IMR-90 (cell line): ENCODE results near the gene ZDHHC8. TPM values are rescaled to one million over a fixed set of nuclear protein-coding genes. Genes with fewer than 3 reads are reported as not detected.

Experiments used
- ATAC-seq: fragments of 200-7000 bp; cut with Tn5 transposase; 2 replicates; pipeline ENCODE4 v1.9.1; 2020; ENCODE audit warnings: low read depth, mild to moderate bottlenecking, moderate library complexity
- BruUV-seq: library from RNA; stranded (reverse); fragments of 400-500 nt; replicated peaks from 2 replicates; lab custom pipeline; 2021; lab: Mats Ljungman, UMichigan
- CTCF ChIA-PET: fragments of 300-600 bp; formaldehyde crosslinking; extraction: SDS; loops from one replicate; lab custom pipeline; 2021; ENCODE audit warnings: antibody characterized with exemption; lab: Yijun Ruan, JAX
- POLR2A ChIA-PET: fragments of 300-600 bp; sonication (Branson Sonifier 250); formaldehyde crosslinking; loops from one replicate; lab custom pipeline; 2022; ENCODE audit warnings: antibody characterized with exemption; ENCODE audit not compliant: unreplicated experiment; lab: Charles Lee
- DNase-seq: peaks from one replicate; pipeline ENCODE4 v3.0.0; 2013
- H2AFZ ChIP-seq: replicated peaks from 2 replicates; pipeline ENCODE3; 2013; ENCODE audit warnings: low read length, mild to moderate bottlenecking; ENCODE audit not compliant: poor library complexity
- H2AK5ac ChIP-seq: 2 replicates; pipeline ENCODE4 v1.6.1; 2013; ENCODE audit warnings: low read depth, low read length, inconsistent platforms
- H2AK9ac ChIP-seq: replicated peaks from 2 replicates; pipeline ENCODE3; 2013; ENCODE audit warnings: mild to moderate bottlenecking, low read depth, low read length, moderate library complexity; ENCODE audit not compliant: poor library complexity
- H2BK120ac ChIP-seq: 2 replicates; pipeline ENCODE4 v1.6.1; 2013; ENCODE audit warnings: low read depth, low read length, inconsistent platforms
- H2BK15ac ChIP-seq: 3 replicates; pipeline ENCODE4 v1.6.1; 2013; ENCODE audit warnings: low read depth, low read length, inconsistent platforms
- H2BK20ac ChIP-seq: 2 replicates; pipeline ENCODE4 v1.6.1; 2013; ENCODE audit warnings: low read depth, mild to moderate bottlenecking, inconsistent platforms, low read length, moderate library complexity
- H2BK5ac ChIP-seq: 2 replicates; pipeline ENCODE4 v1.6.1; 2013; ENCODE audit warnings: mild to moderate bottlenecking, low read depth, low read length, inconsistent platforms; ENCODE audit not compliant: poor library complexity, severe bottlenecking
- H3K14ac ChIP-seq: replicated peaks from 2 replicates; pipeline ENCODE4 v1.6.1; 2013; ENCODE audit warnings: low read depth, low read length, inconsistent platforms
- H3K18ac ChIP-seq: 2 replicates; pipeline ENCODE4 v1.6.1; 2013; ENCODE audit warnings: low read depth, low read length, control low read depth
- H3K23ac ChIP-seq: 2 replicates; pipeline ENCODE4 v1.6.1; 2013; ENCODE audit warnings: low read depth, low read length, inconsistent platforms
- H3K27ac ChIP-seq: 2 replicates; pipeline ENCODE4 v1.5.1; 2013; ENCODE audit warnings: mild to moderate bottlenecking, control low read depth, low read length; ENCODE audit not compliant: insufficient read depth
- H3K27me3 ChIP-seq: 2 replicates; pipeline ENCODE4 v1.6.1; 2013; ENCODE audit warnings: low read length; ENCODE audit not compliant: control insufficient read depth, insufficient read depth
- H3K36me3 ChIP-seq: 2 replicates; pipeline ENCODE4 v1.6.1; 2013; ENCODE audit warnings: low read length, mixed read lengths; ENCODE audit not compliant: control insufficient read depth, insufficient read depth
- H3K4ac ChIP-seq: 2 replicates; pipeline ENCODE4 v1.6.1; 2013; ENCODE audit warnings: low read depth, low read length, inconsistent platforms
- H3K4me1 ChIP-seq: 2 replicates; pipeline ENCODE4 v1.6.1; 2013; ENCODE audit warnings: low read length, mixed read lengths; ENCODE audit not compliant: control insufficient read depth, insufficient read depth
- H3K4me2 ChIP-seq: 2 replicates; pipeline ENCODE4 v1.6.1; 2013; ENCODE audit warnings: low read depth, mild to moderate bottlenecking, control low read depth, low read length, moderate library complexity
- H3K4me3 ChIP-seq: 2 replicates; pipeline ENCODE4 v1.5.1; 2013; ENCODE audit warnings: low read depth, mild to moderate bottlenecking, control low read depth, low read length, moderate library complexity; ENCODE audit not compliant: insufficient read depth
- H3K56ac ChIP-seq: 2 replicates; pipeline ENCODE4 v1.6.1; 2013; ENCODE audit warnings: low read length, inconsistent platforms; ENCODE audit not compliant: insufficient read depth; ENCODE audit errors: extremely low read depth
- H3K79me1 ChIP-seq, 2 experiments: 2 replicates each; pipeline ENCODE4 v1.6.1; 2013; ENCODE audit warnings: low read length in 2 of 2, inconsistent platforms in 1 of 2, low read depth in 1 of 2
- H3K9ac ChIP-seq: 2 replicates; pipeline ENCODE4 v1.6.1; 2013; ENCODE audit warnings: low read depth, low read length, control low read depth
- H3K9me1 ChIP-seq: 2 replicates; pipeline ENCODE4 v1.6.1; 2013; ENCODE audit warnings: low read length, inconsistent platforms; ENCODE audit not compliant: insufficient read depth
- H3K9me3 ChIP-seq: 2 replicates; pipeline ENCODE4 v1.6.1; 2013; ENCODE audit warnings: low read length; ENCODE audit not compliant: control insufficient read depth, insufficient read depth
- H4K20me1 ChIP-seq: 2 replicates; pipeline ENCODE4 v1.6.1; 2013; ENCODE audit warnings: low read length, inconsistent platforms; ENCODE audit not compliant: insufficient read depth
- H4K5ac ChIP-seq: 2 replicates; pipeline ENCODE4 v1.6.1; 2013; ENCODE audit warnings: mild to moderate bottlenecking, low read depth, low read length, control low read depth
- H4K8ac ChIP-seq, 2 experiments: 2 replicates each; pipeline ENCODE4 v1.6.1; 2013; ENCODE audit warnings: low read depth in 2 of 2, low read length in 2 of 2, control low read depth in 1 of 2, inconsistent platforms in 1 of 2
- H4K91ac ChIP-seq: 2 replicates; pipeline ENCODE4 v1.6.1; 2013; ENCODE audit warnings: low read depth, low read length, inconsistent platforms; ENCODE audit not compliant: insufficient read depth
- BHLHE40 ChIP-seq: fragments of 150-350 bp; IDR thresholded peaks from 2 replicates; pipeline ENCODE4 v1.6.1; 2016; ENCODE audit warnings: mild to moderate bottlenecking, low read depth, low read length
- CEBPB ChIP-seq: IDR thresholded peaks from 2 replicates; pipeline ENCODE4 v1.6.1; 2012; ENCODE audit warnings: low read depth, low read length, improper control_type of control experiment
- CHD1 ChIP-seq: IDR thresholded peaks from 2 replicates; pipeline ENCODE4 v1.6.1; 2012; ENCODE audit warnings: low read depth, low read length, improper control_type of control experiment
- MAFK ChIP-seq: IDR thresholded peaks from 2 replicates; pipeline ENCODE4 v1.6.1; 2012; ENCODE audit warnings: low read depth, low read length, improper control_type of control experiment
- MAZ ChIP-seq: IDR thresholded peaks from 2 replicates; pipeline ENCODE4 v1.6.1; 2012; ENCODE audit warnings: low read depth, mild to moderate bottlenecking, low read length, improper control_type of control experiment, moderate library complexity, borderline replicate concordance
- MXI1 ChIP-seq: IDR thresholded peaks from 2 replicates; pipeline ENCODE4 v1.6.1; 2012; ENCODE audit warnings: low read depth, mild to moderate bottlenecking, low read length, moderate library complexity, borderline replicate concordance
- NFE2L2 ChIP-seq: fragments of 150-350 bp; IDR thresholded peaks from 2 replicates; pipeline ENCODE4 v1.6.1; 2016; ENCODE audit warnings: low read depth, mild to moderate bottlenecking, low read length
- RAD21 ChIP-seq: IDR thresholded peaks from 2 replicates; pipeline ENCODE4 v1.6.1; 2012; ENCODE audit warnings: low read length, improper control_type of control experiment
- RCOR1 ChIP-seq: IDR thresholded peaks from 2 replicates; pipeline ENCODE4 v1.6.1; 2012; ENCODE audit warnings: mild to moderate bottlenecking, low read length, improper control_type of control experiment; ENCODE audit not compliant: insufficient replicate concordance
- WGBS, 2 experiments: methylation state at CpG; one replicate each; pipeline versions ENCODE4 v1.1.5 to v1.1.7; 2013; ENCODE audit warnings: missing lambda C conversion rate in 2 of 2; ENCODE audit not compliant: insufficient read length in 1 of 2; ENCODE audit errors: extremely low coverage in 2 of 2; 5-methylcytosine and 5-hydroxymethylcytosine counted together
- dilution Hi-C: fragments of 300-500 bp; cut with HindIII; formaldehyde crosslinking; loops from one replicate; pipeline ENCODE4 v1.14.3; 2018; ENCODE audit warnings: low sequenced_read_pairs; ENCODE audit not compliant: unreplicated experiment
- in situ Hi-C: fragments of 300-500 bp; cut with MboI; formaldehyde crosslinking; loops from 3 replicates; pipeline ENCODE4 v1.14.3; 2019; ENCODE audit warnings: low sequenced_read_pairs, inconsistent platforms, mixed read lengths
- intact Hi-C: fragments of 100-400 bp; cut with micrococcal nuclease; formaldehyde crosslinking; loops from 2 replicates; pipeline ENCODE4 v1.10.0; 2022
- polyA plus RNA-seq, 3 experiments: library from polyadenylated mRNA; depleted of rRNA; stranded (reverse); fragments of >200 nt; gene quantifications; 2 replicates each; pipeline ENCODE4 v1.2.3, GENCODE V29; 2012; ENCODE audit warnings: low replicate concordance in 1 of 3
- total RNA-seq: library from RNA; depleted of rRNA; stranded (reverse); fragments of >200 nt; gene quantifications from 2 replicates; pipeline ENCODE4 v1.2.3, GENCODE V29; 2012
- TF ChIP-seq, protein P1 (sequence below): conservative IDR thresholded peaks from 2 replicates; pipeline ENCODE4 v1.5.1; 2012; ENCODE audit warnings: mild to moderate bottlenecking, low read depth, low read length, improper control_type of control experiment
- TF ChIP-seq, protein P2 (sequence below): fragments of 150-350 bp; IDR thresholded peaks from 2 replicates; pipeline ENCODE4 v1.6.1; 2016; ENCODE audit warnings: low read depth, mild to moderate bottlenecking, low read length, moderate library complexity, borderline replicate concordance

The ZDHHC8 gene
- total and polyA plus RNA-seq, 2 of the 4 experiments (the other 2 are of a cell fraction), result 2.5 to 72.6 TPM

- intact Hi-C loops (no loop called here), in situ Hi-C loops (no loop called here), dilution Hi-C loops (no loop called here)
- ATAC-seq, result no peak
- no peak overlapping the region for H4K8ac ChIP-seq
- CTCF ChIA-PET, result no interaction called here
- no peaks in the 10 kb centered on the region for H3K4me1 ChIP-seq
- H4K20me1 ChIP-seq, result no peaks in the 10 kb centered on the region
- no peak overlapping the region for H2AFZ ChIP-seq
- H2BK15ac ChIP-seq, result no peak overlapping the region
- no peak overlapping the region for H3K9ac ChIP-seq
- H3K4me3 ChIP-seq, result no peak overlapping the region
- H4K5ac ChIP-seq, result no peak overlapping the region
- 78% methylated on average over 4 of the region's 9 CpGs; no CpG with 5 or more reads in 1 of the 2 experiments for WGBS, 2 experiments
- H3K23ac ChIP-seq, result no peak overlapping the region
- H3K36me3 ChIP-seq, result no peaks in the 10 kb centered on the region
- H2BK5ac ChIP-seq, result no peak overlapping the region
- no peak overlapping the region for H3K18ac ChIP-seq
- POLR2A ChIA-PET, result no interaction called here
- H3K4ac ChIP-seq, result no peak overlapping the region
- DNase-seq, result no peak
- H3K56ac ChIP-seq, result no peak overlapping the region
- no peaks in the 10 kb centered on the region for H3K79me1 ChIP-seq
- TF ChIP-seq NFE2L2 (no peak), CHD1 (no peak), MAFK (no peak), RCOR1 (no peak), RAD21 (no peak), MAZ (no peak), CEBPB (no peak), BHLHE40 (no peak), MXI1 (no peak)
- TF ChIP-seq, protein P1, sequence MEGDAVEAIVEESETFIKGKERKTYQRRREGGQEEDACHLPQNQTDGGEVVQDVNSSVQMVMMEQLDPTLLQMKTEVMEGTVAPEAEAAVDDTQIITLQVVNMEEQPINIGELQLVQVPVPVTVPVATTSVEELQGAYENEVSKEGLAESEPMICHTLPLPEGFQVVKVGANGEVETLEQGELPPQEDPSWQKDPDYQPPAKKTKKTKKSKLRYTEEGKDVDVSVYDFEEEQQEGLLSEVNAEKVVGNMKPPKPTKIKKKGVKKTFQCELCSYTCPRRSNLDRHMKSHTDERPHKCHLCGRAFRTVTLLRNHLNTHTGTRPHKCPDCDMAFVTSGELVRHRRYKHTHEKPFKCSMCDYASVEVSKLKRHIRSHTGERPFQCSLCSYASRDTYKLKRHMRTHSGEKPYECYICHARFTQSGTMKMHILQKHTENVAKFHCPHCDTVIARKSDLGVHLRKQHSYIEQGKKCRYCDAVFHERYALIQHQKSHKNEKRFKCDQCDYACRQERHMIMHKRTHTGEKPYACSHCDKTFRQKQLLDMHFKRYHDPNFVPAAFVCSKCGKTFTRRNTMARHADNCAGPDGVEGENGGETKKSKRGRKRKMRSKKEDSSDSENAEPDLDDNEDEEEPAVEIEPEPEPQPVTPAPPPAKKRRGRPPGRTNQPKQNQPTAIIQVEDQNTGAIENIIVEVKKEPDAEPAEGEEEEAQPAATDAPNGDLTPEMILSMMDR, result no peak
- TF ChIP-seq, protein P2, sequence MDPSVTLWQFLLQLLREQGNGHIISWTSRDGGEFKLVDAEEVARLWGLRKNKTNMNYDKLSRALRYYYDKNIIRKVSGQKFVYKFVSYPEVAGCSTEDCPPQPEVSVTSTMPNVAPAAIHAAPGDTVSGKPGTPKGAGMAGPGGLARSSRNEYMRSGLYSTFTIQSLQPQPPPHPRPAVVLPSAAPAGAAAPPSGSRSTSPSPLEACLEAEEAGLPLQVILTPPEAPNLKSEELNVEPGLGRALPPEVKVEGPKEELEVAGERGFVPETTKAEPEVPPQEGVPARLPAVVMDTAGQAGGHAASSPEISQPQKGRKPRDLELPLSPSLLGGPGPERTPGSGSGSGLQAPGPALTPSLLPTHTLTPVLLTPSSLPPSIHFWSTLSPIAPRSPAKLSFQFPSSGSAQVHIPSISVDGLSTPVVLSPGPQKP, result no peak
- H3K27me3 ChIP-seq, result peaks cover 19% of the 10 kb centered on the region; the same call in 1 of the 2 replicates
- no peak overlapping the region for H2AK9ac ChIP-seq
- no peak overlapping the region for H2BK120ac ChIP-seq
- H4K91ac ChIP-seq, result no peak overlapping the region
- H2BK20ac ChIP-seq, result no peak overlapping the region
- no TSS peak for BruUV-seq
- H3K4me2 ChIP-seq, result no peak overlapping the region
- no peak overlapping the region for H3K14ac ChIP-seq
- no peak overlapping the region for H2AK5ac ChIP-seq
- H3K9me3 ChIP-seq, result no peaks in the 10 kb centered on the region
- H3K9me1 ChIP-seq, result no peaks in the 10 kb centered on the region
- no peak overlapping the region for H3K27ac ChIP-seq
These were observed 35.1 kb downstream of the ZDHHC8 start for GRCh38 chr22:20166703-20167102.
